GM21619 (cell line): ENCODE data around the gene RAP1GAP2.

Experiments
- ATAC-seq: cut with Tn5 transposase; IDR thresholded peaks from one replicate; pipeline ENCODE4 v1.9.1; 2021; ENCODE audit not compliant: unreplicated experiment

RAP1GAP2 gene

GRCh38 chr17:2852221-2852620 is 56.0 kb downstream of the RAP1GAP2 start:
- ATAC-seq = no peak

- ATAC-seq = no peak
Measured at GRCh38 chr17:2852729-2853282, 56.6 kb downstream of the RAP1GAP2 start.

- no peak for ATAC-seq
Measured at GRCh38 chr17:2853283-2854142, 57.3 kb downstream of the RAP1GAP2 start.

GRCh38 chr17:2854143-2855055 is 58.2 kb downstream of the RAP1GAP2 start:
- no peak for ATAC-seq

GRCh38 chr17:2855063-2855600 is 58.9 kb downstream of the RAP1GAP2 start:
- ATAC-seq = no peak

- no peak for ATAC-seq
Measured at GRCh38 chr17:2856727-2857126, 60.5 kb downstream of the RAP1GAP2 start.

- no peak for ATAC-seq
Measured at GRCh38 chr17:2860045-2860444, 63.8 kb downstream of the RAP1GAP2 start.

- ATAC-seq = no peak
Measured at GRCh38 chr17:2860883-2861282, 64.6 kb downstream of the RAP1GAP2 start.

- no peak for ATAC-seq
Measured at GRCh38 chr17:2862197-2862596, 66.0 kb downstream of the RAP1GAP2 start.

GRCh38 chr17:2863204-2863603 is 67.0 kb downstream of the RAP1GAP2 start:
- no peak for ATAC-seq

GRCh38 chr17:2865228-2865627 is 69.0 kb downstream of the RAP1GAP2 start:
- ATAC-seq = no peak

GRCh38 chr17:2867441-2868424 is 71.5 kb downstream of the RAP1GAP2 start:
- ATAC-seq = no peak

GRCh38 chr17:2869604-2870003 is 73.4 kb downstream of the RAP1GAP2 start:
- ATAC-seq = no peak

- no peak for ATAC-seq
Measured at GRCh38 chr17:2871205-2871604, 75.0 kb downstream of the RAP1GAP2 start.

- no peak for ATAC-seq
Measured at GRCh38 chr17:2871720-2872119, 75.5 kb downstream of the RAP1GAP2 start.

GRCh38 chr17:2872282-2872681 is 76.0 kb downstream of the RAP1GAP2 start:
- no peak for ATAC-seq

GRCh38 chr17:2874189-2874686 is 78.0 kb downstream of the RAP1GAP2 start:
- no peak for ATAC-seq

GRCh38 chr17:2875608-2876007 is 79.4 kb downstream of the RAP1GAP2 start:
- ATAC-seq = no peak

GRCh38 chr17:2876467-2876866 is 80.2 kb downstream of the RAP1GAP2 start:
- ATAC-seq = no peak

- ATAC-seq = no peak
Measured at GRCh38 chr17:2878751-2879254, 82.6 kb downstream of the RAP1GAP2 start.
